ENCODE measurements around the gene NOCT.

DNA sequence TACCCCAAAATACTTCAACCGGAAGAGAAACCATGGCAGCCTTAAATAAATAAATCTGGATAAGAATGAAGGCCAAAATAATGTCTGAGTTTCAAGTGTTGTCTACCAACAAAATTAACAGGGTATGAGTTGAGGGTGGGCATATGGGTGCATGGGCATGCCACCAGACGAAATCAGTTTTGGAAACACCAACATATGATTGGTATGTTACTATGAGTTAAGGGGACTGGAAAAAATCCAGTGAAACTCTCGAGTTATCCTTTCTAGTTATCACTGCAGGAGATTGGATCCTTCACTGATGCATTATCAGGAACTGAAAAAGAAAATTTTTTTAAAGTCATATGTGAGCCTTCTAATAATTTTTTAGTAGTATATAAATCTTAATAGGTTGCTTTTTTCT lies 32.4 kb downstream of the NOCT start:
- no peak for TF ChIP-seq CTCF (IDR thresholded peaks at IDR 0.05)
- no peak for TF ChIP-seq EP300 (IDR thresholded peaks at IDR 0.05)
- no peak for TF ChIP-seq POLR2A (IDR thresholded peaks at IDR 0.05)
